ENCODE measurements around the gene GPR39. TPM values are rescaled to one million over a fixed set of nuclear protein-coding genes. Genes with fewer than 3 reads are reported as not detected.

Gene GPR39
- total RNA-seq (not detected), polyA plus RNA-seq (under 1 TPM in 1 of 2 donors, not detected in 1; 0.04 TPM)
- long read RNA-seq, donor 1, result 0 reads
- long read RNA-seq, donor 2, result 0 reads
- long read RNA-seq, donor 3, result 0 reads

DNA sequence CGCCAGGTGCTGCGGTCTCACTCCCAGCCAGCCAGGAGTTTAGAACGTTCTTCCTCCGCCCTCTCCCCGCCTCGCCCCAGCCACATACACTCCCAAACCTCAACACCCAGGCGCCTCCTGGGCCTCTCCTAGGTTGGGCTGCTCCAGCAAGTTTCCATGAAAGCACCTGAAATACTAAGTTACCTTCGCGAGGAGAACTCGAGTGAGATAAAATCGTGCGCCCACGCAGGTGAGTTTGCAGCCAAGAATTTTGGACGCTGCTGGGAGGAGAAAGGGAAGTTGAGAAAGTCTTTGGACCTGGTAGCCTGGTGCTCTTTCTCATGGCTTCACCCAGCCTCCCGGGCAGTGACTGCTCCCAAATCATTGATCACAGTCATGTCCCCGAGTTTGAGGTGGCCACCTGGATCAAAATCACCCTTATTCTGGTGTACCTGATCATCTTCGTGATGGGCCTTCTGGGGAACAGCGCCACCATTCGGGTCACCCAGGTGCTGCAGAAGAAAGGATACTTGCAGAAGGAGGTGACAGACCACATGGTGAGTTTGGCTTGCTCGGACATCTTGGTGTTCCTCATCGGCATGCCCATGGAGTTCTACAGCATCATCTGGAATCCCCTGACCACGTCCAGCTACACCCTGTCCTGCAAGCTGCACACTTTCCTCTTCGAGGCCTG lies at the start of gene GPR39:
TSS of gene GPR39 (plus strand) at position 83 of the 673 bp plus-strand sequence.
- ATAC-seq, result peak in 1 of 8 donors; percentile 62
- DNase-seq, result no peak
- H3K36me3 ChIP-seq, result no peaks in the 10 kb centered on the region
- TF ChIP-seq, protein P1, sequence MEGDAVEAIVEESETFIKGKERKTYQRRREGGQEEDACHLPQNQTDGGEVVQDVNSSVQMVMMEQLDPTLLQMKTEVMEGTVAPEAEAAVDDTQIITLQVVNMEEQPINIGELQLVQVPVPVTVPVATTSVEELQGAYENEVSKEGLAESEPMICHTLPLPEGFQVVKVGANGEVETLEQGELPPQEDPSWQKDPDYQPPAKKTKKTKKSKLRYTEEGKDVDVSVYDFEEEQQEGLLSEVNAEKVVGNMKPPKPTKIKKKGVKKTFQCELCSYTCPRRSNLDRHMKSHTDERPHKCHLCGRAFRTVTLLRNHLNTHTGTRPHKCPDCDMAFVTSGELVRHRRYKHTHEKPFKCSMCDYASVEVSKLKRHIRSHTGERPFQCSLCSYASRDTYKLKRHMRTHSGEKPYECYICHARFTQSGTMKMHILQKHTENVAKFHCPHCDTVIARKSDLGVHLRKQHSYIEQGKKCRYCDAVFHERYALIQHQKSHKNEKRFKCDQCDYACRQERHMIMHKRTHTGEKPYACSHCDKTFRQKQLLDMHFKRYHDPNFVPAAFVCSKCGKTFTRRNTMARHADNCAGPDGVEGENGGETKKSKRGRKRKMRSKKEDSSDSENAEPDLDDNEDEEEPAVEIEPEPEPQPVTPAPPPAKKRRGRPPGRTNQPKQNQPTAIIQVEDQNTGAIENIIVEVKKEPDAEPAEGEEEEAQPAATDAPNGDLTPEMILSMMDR (IDR thresholded peaks at IDR 0.05), result peak in 1 of 9 donors; percentile 6
- 41 to 55% methylated on average over 23 of the region's 23 CpGs for WGBS, 2 donors
- peak within 1 kb of the TSS; percentile 12 to 75 (median 54) for H3K4me3 ChIP-seq
- peaks cover 0 to 15% (median 11%) of the 10 kb centered on the region in 9 donors for H3K4me1 ChIP-seq
- peak within 1 kb of the TSS in 1 of 10 donors; percentile 10 for H3K27ac ChIP-seq
- intact Hi-C loops (cut with DNase I), result no loop called here
- H3K27me3 ChIP-seq, result peaks cover 0 to 49% (median 28%) of the 10 kb centered on the region in 7 donors
- H3K9me3 ChIP-seq, result no peaks in the 10 kb centered on the region

DNA sequence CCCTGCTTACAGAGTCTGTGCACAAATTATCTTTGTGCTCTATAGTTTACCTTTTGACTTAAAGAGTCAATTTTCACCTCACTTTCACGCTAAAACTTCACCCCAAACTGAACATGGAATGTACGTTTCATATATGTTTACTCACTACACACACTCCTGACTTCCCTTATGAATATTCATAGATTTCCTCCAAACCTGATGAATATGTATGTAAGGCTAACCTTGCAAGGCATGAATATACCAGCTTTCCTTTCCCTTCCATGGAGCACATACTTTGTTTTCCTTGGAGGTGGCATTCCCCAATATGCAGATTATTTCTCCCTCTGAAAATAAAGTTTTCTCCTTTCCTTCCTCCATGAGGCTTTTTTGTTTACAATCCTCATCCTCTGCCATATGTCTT lies 48.4 kb upstream of the GPR39 start:
- Histone ChIP-seq H3K4me1 (no peaks in the 10 kb centered on the region), H3K9me3 (peaks cover 0 to 23% (median 0%) of the 10 kb centered on the region in 11 donors), H3K27me3 (peaks cover 0 to 18% (median 4%) of the 10 kb centered on the region in 7 donors), H3K36me3 (no peaks in the 10 kb centered on the region), H3K27ac (no peak overlapping the region), H3K4me3 (no peak overlapping the region)
- TF ChIP-seq, protein P1 (IDR thresholded peaks at IDR 0.05), result no peak
- intact Hi-C loops (cut with DNase I), result no loop called here
- 40 to 41% methylated on average over 2 of the region's 2 CpGs for WGBS, 2 donors
- ATAC-seq, result no peak
- no peak for DNase-seq

DNA sequence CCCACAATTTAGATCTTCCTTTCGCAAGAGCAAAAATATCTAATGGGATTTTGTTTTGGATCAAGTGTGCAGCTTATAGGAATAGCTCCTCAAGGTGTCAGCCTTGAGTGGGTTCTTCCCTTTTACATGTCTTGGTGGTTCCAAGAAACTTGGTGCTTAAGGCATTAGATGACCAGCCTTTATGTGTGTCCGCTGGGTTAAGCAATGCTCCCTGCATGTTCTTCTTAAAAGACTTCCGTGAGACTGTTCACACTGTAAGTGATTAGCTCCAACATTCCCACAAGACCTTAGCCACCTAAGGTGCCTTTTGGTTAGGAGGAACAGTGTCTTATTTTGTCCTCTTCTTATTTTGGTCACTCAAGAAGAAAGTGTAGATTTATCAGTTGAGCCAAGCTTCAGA lies 44.3 kb upstream of the GPR39 start:
- intact Hi-C loops (cut with DNase I), result no loop called here

DNA sequence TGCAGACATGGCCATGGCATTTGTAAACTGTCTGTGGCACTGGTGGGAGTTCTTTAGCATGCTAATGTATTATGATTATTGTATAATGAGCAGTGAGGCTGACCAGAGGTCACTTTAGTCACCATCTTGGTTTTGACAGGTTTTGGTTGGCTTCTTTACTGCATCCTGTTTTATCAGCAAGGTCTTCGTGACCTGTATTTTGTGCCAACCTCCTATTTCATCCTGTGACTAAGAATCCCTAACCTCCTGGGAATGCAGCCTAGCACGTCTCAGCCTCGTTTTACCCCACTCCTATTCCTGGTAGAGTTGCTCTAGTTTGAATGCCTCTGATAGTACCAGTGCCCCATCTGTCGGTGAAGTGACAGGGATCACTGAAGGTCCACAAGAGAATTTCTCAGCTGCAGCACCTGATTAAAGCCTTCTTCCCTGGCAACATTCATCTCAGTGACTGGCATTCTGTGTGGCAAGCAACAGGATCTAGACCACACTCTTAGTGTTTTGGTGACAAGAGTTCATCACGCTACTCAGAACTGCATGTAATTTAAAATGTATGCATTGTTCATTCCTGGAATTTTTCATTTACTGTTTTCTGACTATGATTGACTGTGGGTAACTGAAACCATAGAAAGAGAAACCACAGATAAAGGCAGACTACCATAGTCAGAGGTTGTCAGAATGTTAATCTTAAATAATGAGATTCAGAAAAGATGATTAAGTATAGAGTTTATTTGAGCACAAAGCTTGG lies 43.0 kb upstream of the GPR39 start:
- Histone ChIP-seq H3K27me3 (peaks cover 0 to 10% (median 0%) of the 10 kb centered on the region in 7 donors), H3K9me3 (no peaks in the 10 kb centered on the region), H3K4me1 (peaks cover 0 to 6% (median 0%) of the 10 kb centered on the region in 9 donors), H3K4me3 (no peak overlapping the region), H3K36me3 (no peaks in the 10 kb centered on the region), H3K27ac (no peak overlapping the region)
- WGBS, 2 donors, result 71 to 78% methylated on average over 5 of the region's 5 CpGs
- TF ChIP-seq, protein P1 (IDR thresholded peaks at IDR 0.05), result no peak
- DNase-seq (no peak), ATAC-seq (no peak)
- intact Hi-C loops (cut with DNase I), result no loop called here

More for the DNA sequence above, 44.3 kb upstream of the GPR39 start:
- no peaks in the 10 kb centered on the region for H3K9me3 ChIP-seq
- TF ChIP-seq, protein P1 (IDR thresholded peaks at IDR 0.05), result no peak
- no peak overlapping the region for H3K4me3 ChIP-seq
- no peak for DNase-seq
- no peak for ATAC-seq
- H3K27ac ChIP-seq, result no peak overlapping the region
- peaks cover 0 to 13% (median 0%) of the 10 kb centered on the region in 7 donors for H3K27me3 ChIP-seq
- 93% methylated on average over 3 of the region's 3 CpGs for WGBS, 2 donors
- no peaks in the 10 kb centered on the region for H3K36me3 ChIP-seq
- H3K4me1 ChIP-seq, result peaks cover 0 to 6% (median 0%) of the 10 kb centered on the region in 9 donors

All from heart right ventricle (tissue), 16 donors.